Vagina (tissue), 2 donors: Measurements from ENCODE around the gene DOK7. TPM values are rescaled to one million over a fixed set of nuclear protein-coding genes. Genes with fewer than 3 reads are reported as not detected.
A peak's percentile ranks its signal among the peaks of the same experiment; 100 is the strongest.

ENCODE experiments used
- DNase-seq, 2 donors: peaks; one replicate each; pipeline ENCODE4 v3.0.0-alpha.2; 2017; ENCODE audit errors: extremely low spot score in 2 of 2
- H3K27ac ChIP-seq: fragments of 200-600 bp; sonication (generic); one replicate; pipeline ENCODE4 v1.5.1; 2019
- H3K27me3 ChIP-seq: fragments of 200-600 bp; sonication (generic); one replicate; pipeline ENCODE4 v1.5.1; 2019
- H3K36me3 ChIP-seq, 2 donors: fragments of 200-600 bp; sonication (generic); one replicate each; pipeline ENCODE4 v1.5.1; 2017 to 2019
- H3K4me1 ChIP-seq: fragments of 200-600 bp; sonication (generic); one replicate; pipeline ENCODE4 v1.5.1; 2019
- H3K4me3 ChIP-seq, 2 donors: fragments of 200-600 bp; sonication (generic); 1 replicate in 1 of 2; 2 replicates in 1 of 2; pipeline ENCODE4 v1.5.1; 2016 to 2019
- H3K9me3 ChIP-seq: fragments of 200-600 bp; sonication (generic); one replicate; pipeline ENCODE4 v1.5.1; 2019
- POLR2A ChIP-seq, 2 donors: fragments of 450-650 bp; IDR thresholded peaks; one replicate each; pipeline ENCODE4 v1.6.1; 2017; ENCODE audit warnings: antibody characterized with exemption in 2 of 2, mild to moderate bottlenecking in 2 of 2, moderate library complexity in 2 of 2
- POLR2AphosphoS5 ChIP-seq, 2 donors: sonication (generic); formaldehyde crosslinking; IDR thresholded peaks; one replicate each; pipeline ENCODE4 v1.9.0; 2017; ENCODE audit warnings: antibody characterized with exemption in 2 of 2, mild to moderate bottlenecking in 2 of 2, low read depth in 1 of 2; ENCODE audit not compliant: insufficient read depth in 1 of 2
- intact Hi-C: fragments of 100-400 bp; cut with DNase I; formaldehyde crosslinking; loops from one replicate; pipeline ENCODE4 v1.15.1; 2023
- total RNA-seq: library from RNA; depleted of rRNA; stranded (reverse); fragments of >200 nt; gene quantifications from one replicate; pipeline ENCODE4 v1.2.3, GENCODE V29; 2016
- TF ChIP-seq, protein P1 (sequence below), 3 experiments: fragments of 450-650 bp in 2 of 3; fragments of 200-600 bp in 1 of 3; sonication (generic) in 1 of 3; IDR thresholded peaks; one replicate each; pipeline ENCODE4 v1.5.1; 2017 to 2019; ENCODE audit warnings: antibody characterized with exemption in 3 of 3, mild to moderate bottlenecking in 2 of 3, moderate library complexity in 2 of 3

DOK7 gene
- total RNA-seq, 1 donor from 2014 or later: 4.7 TPM

- no peak for DNase-seq
- Histone ChIP-seq H3K4me1 (peaks cover 38% of the 10 kb centered on the region), H3K9me3 (no peaks in the 10 kb centered on the region), H3K4me3 (peak overlapping the region; percentile 34 to 41), H3K36me3 (no peaks in the 10 kb centered on the region), H3K27ac (no peak overlapping the region), H3K27me3 (no peaks in the 10 kb centered on the region)
- no peak for TF ChIP-seq POLR2AphosphoS5 (IDR thresholded peaks at IDR 0.05; ENCODE audit: insufficient read depth in 1 of 2, low read depth in 1 of 2)
- TF ChIP-seq POLR2A (IDR thresholded peaks at IDR 0.05): no peak
- TF ChIP-seq, protein P1, sequence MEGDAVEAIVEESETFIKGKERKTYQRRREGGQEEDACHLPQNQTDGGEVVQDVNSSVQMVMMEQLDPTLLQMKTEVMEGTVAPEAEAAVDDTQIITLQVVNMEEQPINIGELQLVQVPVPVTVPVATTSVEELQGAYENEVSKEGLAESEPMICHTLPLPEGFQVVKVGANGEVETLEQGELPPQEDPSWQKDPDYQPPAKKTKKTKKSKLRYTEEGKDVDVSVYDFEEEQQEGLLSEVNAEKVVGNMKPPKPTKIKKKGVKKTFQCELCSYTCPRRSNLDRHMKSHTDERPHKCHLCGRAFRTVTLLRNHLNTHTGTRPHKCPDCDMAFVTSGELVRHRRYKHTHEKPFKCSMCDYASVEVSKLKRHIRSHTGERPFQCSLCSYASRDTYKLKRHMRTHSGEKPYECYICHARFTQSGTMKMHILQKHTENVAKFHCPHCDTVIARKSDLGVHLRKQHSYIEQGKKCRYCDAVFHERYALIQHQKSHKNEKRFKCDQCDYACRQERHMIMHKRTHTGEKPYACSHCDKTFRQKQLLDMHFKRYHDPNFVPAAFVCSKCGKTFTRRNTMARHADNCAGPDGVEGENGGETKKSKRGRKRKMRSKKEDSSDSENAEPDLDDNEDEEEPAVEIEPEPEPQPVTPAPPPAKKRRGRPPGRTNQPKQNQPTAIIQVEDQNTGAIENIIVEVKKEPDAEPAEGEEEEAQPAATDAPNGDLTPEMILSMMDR (IDR thresholded peaks at IDR 0.05): no peak
- intact Hi-C loops: no loop called here
These were observed 646 bp downstream of the DOK7 start for GRCh38 chr4:3463556-3464348.

DNA sequence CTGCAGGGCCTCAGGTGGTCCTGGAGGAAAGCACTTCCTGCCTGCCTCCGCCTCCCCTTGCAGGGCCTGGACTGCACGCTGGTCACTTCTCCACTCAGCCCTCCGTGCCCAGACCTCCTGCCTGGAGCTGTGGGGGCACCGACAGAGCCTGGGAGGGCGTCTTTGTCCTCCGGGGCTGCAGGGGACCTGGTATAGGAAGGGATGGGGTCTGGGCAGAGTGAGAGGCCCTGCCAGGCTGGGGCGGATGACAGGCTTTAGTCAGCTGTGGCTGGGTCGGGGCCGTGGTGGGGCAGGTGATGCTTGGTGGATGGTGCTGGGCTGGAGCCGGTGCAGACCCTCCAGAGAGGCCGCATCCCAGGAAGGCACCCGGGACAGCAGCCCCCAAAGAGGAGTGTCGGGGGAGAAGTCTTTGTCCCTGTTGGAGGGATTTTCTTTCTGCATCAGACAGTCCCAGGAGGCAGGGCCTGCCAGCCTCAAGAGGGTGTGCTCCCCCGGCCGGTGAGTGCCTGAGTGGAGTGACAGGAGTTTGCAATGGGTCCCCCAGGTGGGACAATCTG is 1.3 kb downstream of the DOK7 start:
- peaks cover 38% of the 10 kb centered on the region for H3K4me1 ChIP-seq
- no peaks in the 10 kb centered on the region for H3K27me3 ChIP-seq
- H3K9me3 ChIP-seq: no peaks in the 10 kb centered on the region
- no peak overlapping the region for H3K4me3 ChIP-seq
- no peaks in the 10 kb centered on the region for H3K36me3 ChIP-seq
- intact Hi-C loops: no loop called here
- TF ChIP-seq POLR2A (IDR thresholded peaks at IDR 0.05): no peak
- TF ChIP-seq, protein P1 (IDR thresholded peaks at IDR 0.05): no peak
- no peak for TF ChIP-seq POLR2AphosphoS5 (IDR thresholded peaks at IDR 0.05; ENCODE audit: insufficient read depth in 1 of 2, low read depth in 1 of 2)
- H3K27ac ChIP-seq: no peak overlapping the region
- DNase-seq: no peak

DNA sequence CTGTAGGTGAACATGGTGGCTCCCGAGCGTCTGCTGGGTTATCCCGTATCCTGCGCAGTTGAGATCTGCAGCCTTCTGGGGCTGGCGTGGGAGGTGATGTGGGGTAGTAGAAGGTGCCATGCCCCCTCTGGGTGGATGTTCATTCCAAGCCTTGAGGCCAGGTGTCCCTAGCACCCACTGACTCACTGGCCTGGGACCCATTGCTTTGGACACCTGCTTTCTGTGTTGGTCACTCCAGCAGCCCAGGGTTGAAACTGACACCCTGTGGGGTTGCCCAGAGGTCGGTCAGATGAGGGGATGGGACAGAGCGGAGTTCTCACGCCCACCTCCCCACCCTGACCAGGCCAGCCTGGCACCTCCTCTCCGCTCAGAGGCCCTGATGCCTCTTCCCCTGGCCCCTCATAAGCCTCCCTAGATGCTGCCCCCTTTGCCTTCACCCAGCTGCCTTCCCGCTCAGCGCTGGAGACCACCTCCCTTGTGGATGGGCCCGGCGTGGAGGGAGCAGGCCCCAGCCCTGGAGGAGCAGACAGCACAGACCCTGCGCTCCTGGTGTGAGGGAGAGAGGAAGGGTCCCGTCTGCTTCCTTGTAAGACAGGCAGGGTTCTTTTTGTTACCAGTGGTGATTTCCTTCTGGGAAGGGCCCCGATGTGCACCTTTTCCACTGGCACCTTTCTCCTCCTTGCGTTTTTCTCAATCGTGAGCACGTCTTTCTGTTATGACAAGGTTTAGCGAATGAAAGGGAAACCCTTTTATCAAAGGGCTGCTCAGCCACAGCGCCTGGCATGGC is 2.0 kb downstream of the DOK7 start:
- Histone ChIP-seq H3K9me3 (no peaks in the 10 kb centered on the region), H3K4me1 (peaks cover 38% of the 10 kb centered on the region), H3K27ac (no peak overlapping the region), H3K27me3 (no peaks in the 10 kb centered on the region), H3K36me3 (no peaks in the 10 kb centered on the region), H3K4me3 (no peak overlapping the region)
- intact Hi-C loops: no loop called here
- TF ChIP-seq POLR2AphosphoS5 (IDR thresholded peaks at IDR 0.05; ENCODE audit: insufficient read depth in 1 of 2, low read depth in 1 of 2) (no peak), POLR2A (IDR thresholded peaks at IDR 0.05) (no peak)
- TF ChIP-seq, protein P1 (IDR thresholded peaks at IDR 0.05): no peak
- DNase-seq: no peak

- Histone ChIP-seq H3K4me3 (no peak overlapping the region), H3K9me3 (no peaks in the 10 kb centered on the region), H3K36me3 (no peaks in the 10 kb centered on the region), H3K27ac (peak overlapping the region; percentile 35), H3K4me1 (peaks cover 38% of the 10 kb centered on the region), H3K27me3 (no peaks in the 10 kb centered on the region)
- DNase-seq: no peak
- TF ChIP-seq POLR2AphosphoS5 (IDR thresholded peaks at IDR 0.05; ENCODE audit: insufficient read depth in 1 of 2, low read depth in 1 of 2) (no peak), POLR2A (IDR thresholded peaks at IDR 0.05) (no peak)
- TF ChIP-seq, protein P1 (IDR thresholded peaks at IDR 0.05): no peak
- intact Hi-C loops: no loop called here
These were observed 2.9 kb downstream of the DOK7 start for GRCh38 chr4:3465698-3466671.
